HG03097 (cell line): ENCODE results near the gene DGKQ.

Source experiments
- ATAC-seq: cut with Tn5 transposase; IDR thresholded peaks from one replicate; pipeline ENCODE4 v1.9.1; 2021; ENCODE audit not compliant: unreplicated experiment, low FRiP score

DGKQ gene

GRCh38 chr4:973431-974397, at the start of gene DGKQ:
TSS of gene DGKQ (minus strand) at chr4:973569. CDS start at chr4:973482, 87 bp downstream.
- peak; percentile 51 for ATAC-seq

- no peak for ATAC-seq
Measured at GRCh38 chr4:1022739-1023066, 49.3 kb upstream of the DGKQ start.

- ATAC-seq: no peak
Measured at GRCh38 chr4:1022051-1022738, 48.8 kb upstream of the DGKQ start.

GRCh38 chr4:1021386-1022050, 48.1 kb upstream of the DGKQ start:
- peak; percentile 54 for ATAC-seq

- no peak for ATAC-seq
Measured at GRCh38 chr4:1019729-1020470, 46.5 kb upstream of the DGKQ start.

- ATAC-seq: no peak
Measured at GRCh38 chr4:1019320-1019719, 46.0 kb upstream of the DGKQ start.

- ATAC-seq: no peak
Measured at GRCh38 chr4:1018147-1019020, 45.0 kb upstream of the DGKQ start.

- ATAC-seq: no peak
Measured at GRCh38 chr4:1017706-1018105, 44.3 kb upstream of the DGKQ start.

- ATAC-seq: no peak
Measured at GRCh38 chr4:1017211-1017610, 43.8 kb upstream of the DGKQ start.

GRCh38 chr4:1015746-1016145, 42.4 kb upstream of the DGKQ start:
- no peak for ATAC-seq

GRCh38 chr4:1015179-1015578, 41.8 kb upstream of the DGKQ start:
- ATAC-seq: no peak

- ATAC-seq: no peak
Measured at GRCh38 chr4:1014291-1015167, 41.2 kb upstream of the DGKQ start.

GRCh38 chr4:1013225-1014073, 40.1 kb upstream of the DGKQ start:
- no peak for ATAC-seq

- ATAC-seq: no peak
Measured at GRCh38 chr4:1012034-1012739, 38.8 kb upstream of the DGKQ start.

GRCh38 chr4:1011666-1012033, 38.3 kb upstream of the DGKQ start:
- no peak for ATAC-seq

GRCh38 chr4:1011022-1011665, 37.8 kb upstream of the DGKQ start, which contains the start of gene FGFRL1:
TSS of gene FGFRL1 (plus strand) at chr4:1011626. CDS start at chr4:1012486, 860 bp downstream.
- ATAC-seq: no peak
